Rectal smooth muscle tissue (tissue), 1 donor: Measurements from ENCODE around the gene SKOR1.

ENCODE experiments used
- H3K27ac ChIP-seq: one replicate; pipeline ENCODE4 v1.7.0; 2013; ENCODE audit warnings: low read depth, low read length, inconsistent platforms
- H3K27me3 ChIP-seq: one replicate; pipeline ENCODE4 v1.7.0; 2013; ENCODE audit warnings: low read length; ENCODE audit not compliant: control insufficient read depth, insufficient read depth
- H3K36me3 ChIP-seq: one replicate; pipeline ENCODE4 v1.7.0; 2013; ENCODE audit warnings: low read length; ENCODE audit not compliant: control insufficient read depth, insufficient read depth
- H3K4me1 ChIP-seq: one replicate; pipeline ENCODE4 v1.7.0; 2013; ENCODE audit warnings: low read length; ENCODE audit not compliant: control insufficient read depth, insufficient read depth
- H3K4me3 ChIP-seq: one replicate; pipeline ENCODE4 v1.7.0; 2013; ENCODE audit warnings: low read length
- H3K9ac ChIP-seq: one replicate; pipeline ENCODE4 v1.7.0; 2013; ENCODE audit warnings: low read length

The SKOR1 gene

DNA sequence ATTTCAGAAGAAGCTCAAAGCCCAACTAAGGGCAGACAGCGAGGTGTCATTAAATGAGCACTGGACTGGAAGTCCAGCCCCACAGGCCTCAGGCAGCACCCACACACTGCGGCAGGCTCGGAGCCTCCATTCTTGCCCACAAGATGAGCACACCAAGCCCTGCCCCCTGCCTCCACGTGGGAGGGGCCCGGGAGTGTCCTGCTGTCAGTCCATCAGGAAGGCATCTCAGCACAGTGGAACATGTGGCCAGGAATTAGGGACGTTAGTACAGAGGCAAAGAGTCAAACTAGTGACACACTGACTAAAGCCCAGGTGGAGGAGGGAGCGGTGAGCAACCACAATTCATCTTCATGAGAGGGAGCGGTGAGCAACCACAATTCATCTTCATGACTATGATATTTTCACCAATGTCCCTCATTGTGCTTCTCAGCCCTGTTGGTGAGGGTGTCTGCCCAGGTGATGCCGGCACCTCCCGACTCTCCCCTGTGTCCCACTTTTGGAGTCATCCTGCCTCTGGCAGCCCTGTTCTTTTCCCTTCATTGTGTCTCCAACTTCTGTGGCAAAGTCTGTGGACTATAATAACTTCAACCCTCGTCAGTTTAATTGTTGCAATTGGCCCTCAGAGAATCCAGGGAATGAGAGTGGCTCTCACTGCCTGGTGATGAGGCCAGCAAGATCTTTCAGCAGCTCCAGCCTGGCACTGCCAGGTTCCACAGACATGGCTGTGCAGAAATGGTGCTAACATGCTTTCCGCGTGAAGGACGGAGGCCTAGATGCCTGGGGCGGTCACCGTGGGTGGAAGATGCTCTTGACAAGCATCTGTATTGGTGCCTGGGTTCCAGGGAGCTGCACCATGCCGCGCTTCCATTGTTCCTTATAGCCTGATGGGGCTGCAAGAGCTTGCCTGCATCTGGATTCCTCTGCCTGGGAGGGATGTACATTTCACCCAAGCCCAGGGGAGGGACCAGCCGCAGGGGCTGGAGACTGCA, 23.1 kb upstream of the SKOR1 start:
- Histone ChIP-seq H3K9ac (no peak overlapping the region), H3K27me3 (no peaks in the 10 kb centered on the region), H3K4me1 (no peaks in the 10 kb centered on the region), H3K27ac (no peak overlapping the region), H3K4me3 (no peak overlapping the region), H3K36me3 (no peaks in the 10 kb centered on the region)

DNA sequence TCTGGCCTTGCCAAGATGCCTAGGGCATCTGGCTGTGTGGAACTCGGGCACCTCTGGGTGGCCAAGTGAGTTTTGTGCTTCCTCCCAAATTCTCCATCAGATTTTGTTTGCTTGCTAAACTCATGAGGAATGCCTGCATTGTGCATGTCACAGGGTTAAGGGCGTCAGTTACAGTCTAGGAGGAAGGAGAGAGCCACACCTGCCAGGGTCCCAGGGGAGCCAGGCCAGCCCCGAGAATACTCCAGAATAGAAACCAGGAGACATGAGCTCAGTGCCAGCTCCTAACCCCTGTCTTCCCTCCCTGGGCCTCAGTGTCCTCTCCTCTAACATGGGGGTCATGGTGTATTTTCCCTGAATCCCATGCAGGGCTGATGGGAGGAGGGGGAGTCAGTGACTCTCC, 22.0 kb upstream of the SKOR1 start:
- Histone ChIP-seq H3K27me3 (no peaks in the 10 kb centered on the region), H3K4me1 (no peaks in the 10 kb centered on the region), H3K27ac (no peak overlapping the region), H3K4me3 (no peak overlapping the region), H3K9ac (no peak overlapping the region), H3K36me3 (no peaks in the 10 kb centered on the region)

DNA sequence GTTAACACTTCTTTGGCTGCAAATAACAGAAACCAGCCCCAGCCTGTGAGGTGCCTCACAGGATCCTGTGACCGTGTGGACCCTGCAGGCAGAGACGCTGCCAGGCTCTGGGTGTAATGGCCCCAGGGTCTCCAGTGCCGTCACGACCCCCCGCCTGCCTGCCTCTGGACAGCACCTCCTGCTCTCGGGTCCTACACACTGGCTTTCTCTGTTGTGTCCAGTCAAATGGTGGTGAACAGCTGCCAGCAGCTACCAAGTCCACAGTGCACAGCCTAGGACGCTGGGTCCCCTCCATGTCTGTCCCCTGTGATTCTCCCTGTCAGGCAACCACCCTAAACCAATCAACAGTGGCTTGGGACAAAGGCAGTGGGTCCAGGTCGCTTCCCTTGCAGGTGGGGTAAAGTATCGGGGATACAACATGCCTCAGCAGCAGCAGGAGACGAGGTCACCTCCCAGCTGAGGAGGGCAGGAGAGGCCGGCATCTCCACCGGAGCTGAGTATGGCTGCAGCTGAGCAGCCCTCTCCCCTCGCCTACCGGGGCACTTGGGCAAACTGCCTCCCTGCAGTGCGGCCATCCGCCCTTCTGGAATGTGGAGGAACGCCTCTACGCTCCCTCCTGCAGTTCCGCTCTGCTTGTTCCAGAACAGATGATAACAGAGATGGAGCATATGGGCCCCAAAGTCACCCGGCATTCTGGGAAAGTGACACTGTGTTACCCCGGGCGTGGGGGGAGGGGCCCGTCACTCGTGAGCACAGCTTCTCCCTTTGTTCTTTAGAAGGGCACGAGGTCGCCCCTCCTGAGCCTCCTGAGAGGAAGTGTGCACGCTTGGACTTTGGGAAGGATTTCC, 21.1 kb upstream of the SKOR1 start:
- H3K36me3 ChIP-seq = no peaks in the 10 kb centered on the region
- no peaks in the 10 kb centered on the region for H3K27me3 ChIP-seq
- no peak overlapping the region for H3K4me3 ChIP-seq
- H3K27ac ChIP-seq = no peak overlapping the region
- H3K9ac ChIP-seq = no peak overlapping the region
- H3K4me1 ChIP-seq = no peaks in the 10 kb centered on the region

DNA sequence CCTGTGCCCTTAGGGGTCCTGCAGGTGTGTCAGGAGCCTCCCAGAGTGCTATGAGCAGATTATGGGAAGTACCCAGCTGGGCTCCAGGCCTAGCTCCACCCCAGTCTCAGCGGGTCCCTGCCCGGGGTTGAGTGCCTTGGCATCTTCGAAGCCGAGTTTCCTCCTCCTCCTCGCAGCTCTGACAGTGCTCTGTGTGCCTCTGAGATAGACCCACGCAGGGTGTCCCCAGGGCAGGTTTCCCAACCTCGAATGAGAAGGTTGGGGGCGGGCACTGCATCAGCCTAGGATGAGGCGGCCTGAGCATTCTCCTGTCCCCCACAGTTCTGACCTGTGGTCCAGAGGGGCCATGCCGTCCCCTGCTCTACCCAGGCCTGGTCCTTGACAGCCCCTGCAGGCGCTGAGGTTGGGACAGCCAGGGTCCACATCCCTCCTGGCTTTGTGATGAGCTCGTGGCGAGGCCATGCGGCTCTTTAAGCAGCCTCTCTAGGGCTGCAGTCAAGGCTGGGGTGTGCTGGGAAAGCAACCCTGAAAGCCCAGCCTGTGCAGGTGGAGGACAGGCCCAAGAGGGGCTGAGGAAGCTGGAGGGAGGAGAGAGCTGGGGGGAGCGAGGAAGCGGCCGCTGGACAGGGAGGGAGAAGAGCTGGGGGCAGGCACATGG, 20.2 kb upstream of the SKOR1 start:
- Histone ChIP-seq H3K27ac (no peak overlapping the region), H3K4me1 (no peaks in the 10 kb centered on the region), H3K9ac (no peak overlapping the region), H3K36me3 (no peaks in the 10 kb centered on the region), H3K4me3 (no peak overlapping the region), H3K27me3 (no peaks in the 10 kb centered on the region)

DNA sequence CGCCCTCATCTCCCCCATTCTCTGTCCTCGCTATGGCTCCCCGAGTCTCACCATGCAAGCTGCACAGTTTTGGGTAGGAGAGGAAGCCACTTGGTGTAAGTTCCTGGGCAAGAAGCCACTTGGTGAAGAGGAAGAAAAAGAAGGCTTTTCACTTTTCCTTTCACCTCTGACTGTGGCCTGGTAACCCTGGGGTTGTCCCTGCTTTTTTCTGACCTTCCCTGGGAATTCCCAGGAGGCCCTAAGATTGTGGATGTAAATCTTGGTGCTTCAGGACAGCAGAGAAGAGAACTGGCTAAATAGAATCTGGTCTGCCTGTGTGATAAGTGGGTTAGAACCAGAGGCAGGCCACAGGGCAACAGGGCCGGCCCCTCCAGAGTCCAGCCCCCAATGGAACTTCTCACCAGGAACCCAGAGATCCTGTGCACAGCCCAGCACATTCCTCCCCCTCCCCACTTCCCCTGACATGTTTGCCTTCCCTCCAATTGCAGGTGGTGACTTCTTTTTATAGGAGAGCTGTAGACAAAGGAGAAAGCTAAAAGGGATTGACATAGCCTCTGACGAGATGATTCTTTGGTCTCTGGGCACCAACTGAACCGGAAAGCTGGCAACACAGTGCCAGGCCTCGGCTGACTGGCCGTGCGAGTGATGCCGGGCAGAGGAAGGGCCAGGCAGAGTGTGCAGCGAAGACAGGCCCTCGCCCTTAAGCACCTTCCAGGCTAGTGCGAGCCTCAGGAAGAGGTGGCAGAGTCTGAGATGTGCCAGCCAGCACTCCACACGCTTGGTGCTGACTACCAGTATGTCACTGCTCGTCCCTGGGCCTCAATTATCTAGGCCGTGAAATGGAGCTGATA, 19.4 kb upstream of the SKOR1 start:
- H3K27me3 ChIP-seq = no peaks in the 10 kb centered on the region
- no peak overlapping the region for H3K27ac ChIP-seq
- H3K4me3 ChIP-seq = no peak overlapping the region
- H3K9ac ChIP-seq = no peak overlapping the region
- H3K4me1 ChIP-seq = no peaks in the 10 kb centered on the region
- H3K36me3 ChIP-seq = no peaks in the 10 kb centered on the region

GRCh38 chr15:67806536-67806935, 18.8 kb upstream of the SKOR1 start:
- H3K27me3 ChIP-seq = no peaks in the 10 kb centered on the region
- H3K36me3 ChIP-seq = no peaks in the 10 kb centered on the region
- H3K9ac ChIP-seq = no peak overlapping the region
- H3K27ac ChIP-seq = no peak overlapping the region
- H3K4me1 ChIP-seq = no peaks in the 10 kb centered on the region
- no peak overlapping the region for H3K4me3 ChIP-seq

DNA sequence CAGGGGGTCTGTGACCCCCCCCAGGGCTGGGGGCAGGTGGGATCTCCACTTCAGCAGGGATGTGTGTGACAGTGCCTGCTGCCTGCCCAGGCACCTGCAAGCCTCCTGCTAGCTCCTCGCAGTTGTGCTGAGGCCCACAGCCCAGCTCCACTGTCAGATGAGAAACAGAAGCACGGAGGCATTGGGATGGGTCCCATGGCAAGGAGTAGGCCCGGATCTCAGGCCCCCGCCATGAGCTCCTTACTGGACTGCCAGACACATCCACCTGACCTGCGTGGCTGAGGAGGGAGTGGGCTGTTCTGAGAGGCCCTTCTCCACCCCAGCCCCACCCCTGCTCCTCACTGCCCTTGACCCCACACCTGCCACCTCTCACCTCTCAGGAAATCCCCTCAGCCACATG, 18.2 kb upstream of the SKOR1 start:
- H3K4me3 ChIP-seq = no peak overlapping the region
- no peak overlapping the region for H3K9ac ChIP-seq
- H3K27ac ChIP-seq = no peak overlapping the region
- H3K4me1 ChIP-seq = no peaks in the 10 kb centered on the region
- no peaks in the 10 kb centered on the region for H3K36me3 ChIP-seq
- no peaks in the 10 kb centered on the region for H3K27me3 ChIP-seq

GRCh38 chr15:67807836-67808235, 17.5 kb upstream of the SKOR1 start:
- Histone ChIP-seq H3K9ac (no peak overlapping the region), H3K27ac (no peak overlapping the region), H3K27me3 (no peaks in the 10 kb centered on the region), H3K36me3 (no peaks in the 10 kb centered on the region), H3K4me3 (no peak overlapping the region), H3K4me1 (no peaks in the 10 kb centered on the region)

GRCh38 chr15:67808821-67809220, 16.5 kb upstream of the SKOR1 start:
- H3K4me1 ChIP-seq = no peaks in the 10 kb centered on the region
- H3K36me3 ChIP-seq = no peaks in the 10 kb centered on the region
- no peak overlapping the region for H3K4me3 ChIP-seq
- no peaks in the 10 kb centered on the region for H3K27me3 ChIP-seq
- no peak overlapping the region for H3K27ac ChIP-seq
- no peak overlapping the region for H3K9ac ChIP-seq

- Histone ChIP-seq H3K4me3 (no peak overlapping the region), H3K36me3 (no peaks in the 10 kb centered on the region), H3K27ac (no peak overlapping the region), H3K4me1 (no peaks in the 10 kb centered on the region), H3K9ac (no peak overlapping the region), H3K27me3 (no peaks in the 10 kb centered on the region)
These were observed 15.9 kb upstream of the SKOR1 start for GRCh38 chr15:67809441-67809840.

DNA sequence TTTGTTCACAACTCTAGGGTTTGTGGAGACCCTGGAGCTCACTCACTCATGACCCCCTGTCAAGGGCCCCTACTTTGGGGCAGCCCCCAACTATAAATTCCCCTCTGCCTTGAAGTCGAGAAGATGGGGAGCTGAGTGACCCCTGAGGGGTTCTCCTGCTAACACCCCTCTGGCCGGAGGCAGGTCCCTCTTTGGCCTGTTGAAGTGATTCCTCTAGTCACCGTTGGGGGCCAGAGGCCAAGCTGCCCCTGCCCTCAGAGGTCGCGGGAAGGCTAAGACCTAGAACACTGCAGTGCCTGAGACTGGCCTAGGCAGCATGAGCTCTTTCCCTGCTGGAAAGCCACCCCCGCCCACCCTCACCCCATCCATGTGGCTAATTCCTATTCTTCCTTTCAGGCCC, 15.4 kb upstream of the SKOR1 start:
- H3K27me3 ChIP-seq = no peaks in the 10 kb centered on the region
- no peaks in the 10 kb centered on the region for H3K36me3 ChIP-seq
- no peaks in the 10 kb centered on the region for H3K4me1 ChIP-seq
- H3K27ac ChIP-seq = no peak overlapping the region
- H3K9ac ChIP-seq = no peak overlapping the region
- no peak overlapping the region for H3K4me3 ChIP-seq
